NCI-H2227 treated with DMSO at 0.1 percent for 48 hours (cell line): ENCODE data around the gene LOC101059915.
"Not testable (repeated sequence)": the region's sequence is repeated elsewhere in the genome, so short reads cannot be mapped to it uniquely, and the experiment has no call there.

Experiments used
- DNase-seq: peaks from one replicate; lab custom pipeline; 2025; lab: John Stamatoyannopoulos, UW

LOC101059915 gene

GRCh38 chrX:71675636-71676035, 8.3 kb downstream of the LOC101059915 start:
- DNase-seq = not testable (repeated sequence)

GRCh38 chrX:71676068-71676795, 8.9 kb downstream of the LOC101059915 start:
- not testable (repeated sequence) for DNase-seq

DNA sequence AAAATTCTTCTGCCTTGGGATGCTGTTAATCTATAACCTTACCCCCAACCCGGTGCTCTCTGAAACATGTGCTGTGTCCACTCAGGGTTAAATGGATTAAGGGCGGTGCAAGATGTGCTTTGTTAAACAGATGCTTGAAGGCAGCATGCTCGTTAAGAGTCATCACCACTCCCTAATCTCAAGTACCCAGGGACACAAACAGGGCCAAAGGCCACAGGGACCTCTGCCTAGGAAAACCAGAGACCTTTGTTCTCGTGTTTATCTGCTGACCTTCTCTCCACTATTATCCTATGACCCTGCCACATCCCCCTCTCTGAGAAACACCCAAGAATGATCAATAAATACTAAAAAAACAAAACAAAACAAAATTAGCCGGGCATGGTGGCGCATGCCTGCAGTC, 9.8 kb downstream of the LOC101059915 start:
- not testable (repeated sequence) for DNase-seq

GRCh38 chrX:71679575-71680207, 12.3 kb downstream of the LOC101059915 start:
- no peak for DNase-seq

DNA sequence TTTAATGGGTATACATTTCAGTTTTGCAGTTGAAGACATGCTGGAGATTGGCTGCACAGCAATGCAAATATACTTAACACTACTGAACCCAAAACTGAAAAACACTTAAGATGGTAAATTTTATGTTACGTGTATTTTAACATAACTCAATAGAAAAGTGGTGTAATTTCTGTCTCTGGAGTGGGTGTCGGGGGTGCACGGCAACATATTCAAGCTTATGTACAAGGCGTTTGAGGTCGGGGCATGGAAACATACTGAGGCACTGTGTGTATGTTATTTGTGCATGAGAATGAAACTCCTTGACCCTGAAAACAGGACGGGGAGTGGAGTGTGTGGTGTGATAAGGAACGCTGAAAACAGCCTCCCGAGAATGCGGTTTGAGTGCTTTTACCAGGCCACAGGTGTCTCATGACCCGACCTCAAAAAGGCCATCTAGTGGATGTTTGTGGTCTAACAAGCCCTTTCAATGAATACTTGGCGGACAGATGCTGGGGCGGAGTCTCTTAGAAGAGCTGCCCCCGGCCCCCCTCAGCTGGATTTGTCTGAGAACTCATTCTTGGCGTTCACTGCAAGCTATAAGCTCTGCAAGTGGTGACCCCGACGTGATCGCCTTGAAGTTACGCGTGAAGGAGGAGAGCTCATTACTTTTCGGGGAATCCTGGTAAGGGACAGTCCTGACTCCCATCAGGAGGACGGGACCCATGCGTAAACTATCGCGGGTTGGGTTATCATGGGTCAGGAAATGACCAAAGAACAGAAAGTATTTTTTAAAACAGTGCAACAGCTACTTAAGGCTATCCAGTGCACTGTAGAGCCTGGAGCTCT, 29.5 kb downstream of the LOC101059915 start:
- DNase-seq = not testable (repeated sequence)

- DNase-seq = not testable (repeated sequence)
These were observed 30.3 kb downstream of the LOC101059915 start for GRCh38 chrX:71697466-71698298.

- not testable (repeated sequence) for DNase-seq
These were observed 31.1 kb downstream of the LOC101059915 start for GRCh38 chrX:71698299-71699022.

- DNase-seq = not testable (repeated sequence)
These were observed 31.6 kb downstream of the LOC101059915 start for GRCh38 chrX:71699023-71699344.

GRCh38 chrX:71702853-71703252, 35.5 kb downstream of the LOC101059915 start:
- DNase-seq = not testable (repeated sequence)

DNA sequence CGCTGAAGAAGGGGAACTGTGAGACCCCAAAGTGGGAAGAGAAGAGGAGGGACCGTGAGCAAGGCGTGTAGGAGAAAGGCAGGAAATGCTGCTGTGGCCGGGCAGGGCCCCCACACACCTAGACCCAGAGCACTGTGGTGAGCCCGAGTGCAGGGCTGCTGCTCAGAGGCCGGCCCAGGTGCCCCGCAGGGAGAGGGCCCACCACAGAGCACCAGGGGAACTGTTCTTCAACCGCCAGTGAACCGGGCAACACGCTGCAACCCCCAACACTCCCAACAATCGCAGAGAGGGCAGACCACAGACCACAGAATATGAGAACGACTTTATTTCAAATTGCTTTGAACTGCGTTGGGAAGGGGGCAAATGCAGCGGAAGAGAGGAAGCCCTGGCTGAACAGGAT, 46.7 kb downstream of the LOC101059915 start:
- DNase-seq = not testable (repeated sequence)

- DNase-seq = not testable (repeated sequence)
These were observed 48.2 kb downstream of the LOC101059915 start for GRCh38 chrX:71715551-71715950.

DNA sequence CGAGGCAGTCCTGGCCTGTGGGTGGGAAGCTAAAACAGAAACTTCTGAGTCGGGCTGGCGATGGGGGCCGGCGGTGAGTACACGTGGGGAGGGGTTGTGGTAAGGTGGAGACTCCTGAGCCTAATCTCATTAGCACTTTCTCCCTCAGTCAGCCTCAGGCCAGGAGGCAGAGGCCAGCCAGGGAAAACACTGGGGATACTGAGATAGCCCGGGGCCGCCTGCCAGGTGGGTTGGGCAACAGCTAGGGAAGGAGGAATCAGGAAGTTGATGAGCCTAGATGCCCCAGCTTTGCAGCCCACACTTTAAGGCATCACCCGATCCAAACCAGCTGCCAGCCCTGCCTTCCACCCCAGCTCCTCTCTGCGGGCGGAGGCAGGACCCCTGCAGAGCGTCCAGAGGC, 49.0 kb downstream of the LOC101059915 start:
- not testable (repeated sequence) for DNase-seq

- DNase-seq = not testable (repeated sequence)
These were observed 50.8 kb downstream of the LOC101059915 start, which contains the start of gene CXorf49 for GRCh38 chrX:71718185-71718584. Gene CXorf49 (minus strand): TSS chrX:71718285. CDS start chrX:71718151, 134 bp downstream.

- not testable (repeated sequence) for DNase-seq
These were observed 51.8 kb downstream of the LOC101059915 start for GRCh38 chrX:71719195-71719594.

DNA sequence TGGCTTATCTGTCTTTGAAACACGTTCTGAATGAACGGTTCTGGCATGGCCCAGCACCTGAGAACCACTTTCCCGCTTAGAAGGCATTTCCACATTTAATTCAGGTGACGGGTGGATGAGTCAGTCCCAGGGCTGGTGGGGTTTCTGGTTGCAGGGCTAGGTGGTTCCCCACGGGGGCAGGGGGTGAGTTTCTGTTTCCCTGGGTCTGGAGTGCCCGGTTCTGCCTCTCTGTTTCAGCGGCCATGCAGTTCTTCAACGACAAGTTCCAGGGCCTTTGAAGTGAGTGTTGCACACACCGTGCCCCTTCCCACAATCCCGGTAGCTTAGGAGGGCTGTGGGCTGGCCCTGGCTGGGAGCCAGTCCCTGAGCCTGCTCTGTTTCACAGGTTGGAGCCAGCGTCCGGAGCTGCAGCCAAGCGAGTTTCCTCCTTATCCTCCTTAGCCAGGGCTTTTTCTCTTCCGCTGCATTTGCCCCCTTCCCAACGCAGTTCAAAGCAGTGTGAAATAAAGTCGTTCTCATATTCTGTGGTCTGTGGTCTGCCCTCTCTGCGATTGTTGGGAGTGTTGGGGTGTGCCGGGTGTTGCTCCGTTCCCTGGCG, 53.0 kb downstream of the LOC101059915 start:
- not testable (repeated sequence) for DNase-seq
